ENCODE data around the gene PTH1R.
A peak's percentile ranks its signal among the peaks of the same experiment; 100 is the strongest.
"Not testable (repeated sequence)": the region's sequence is repeated elsewhere in the genome, so short reads cannot be mapped to it uniquely, and the experiment has no call there.

The PTH1R gene

DNA sequence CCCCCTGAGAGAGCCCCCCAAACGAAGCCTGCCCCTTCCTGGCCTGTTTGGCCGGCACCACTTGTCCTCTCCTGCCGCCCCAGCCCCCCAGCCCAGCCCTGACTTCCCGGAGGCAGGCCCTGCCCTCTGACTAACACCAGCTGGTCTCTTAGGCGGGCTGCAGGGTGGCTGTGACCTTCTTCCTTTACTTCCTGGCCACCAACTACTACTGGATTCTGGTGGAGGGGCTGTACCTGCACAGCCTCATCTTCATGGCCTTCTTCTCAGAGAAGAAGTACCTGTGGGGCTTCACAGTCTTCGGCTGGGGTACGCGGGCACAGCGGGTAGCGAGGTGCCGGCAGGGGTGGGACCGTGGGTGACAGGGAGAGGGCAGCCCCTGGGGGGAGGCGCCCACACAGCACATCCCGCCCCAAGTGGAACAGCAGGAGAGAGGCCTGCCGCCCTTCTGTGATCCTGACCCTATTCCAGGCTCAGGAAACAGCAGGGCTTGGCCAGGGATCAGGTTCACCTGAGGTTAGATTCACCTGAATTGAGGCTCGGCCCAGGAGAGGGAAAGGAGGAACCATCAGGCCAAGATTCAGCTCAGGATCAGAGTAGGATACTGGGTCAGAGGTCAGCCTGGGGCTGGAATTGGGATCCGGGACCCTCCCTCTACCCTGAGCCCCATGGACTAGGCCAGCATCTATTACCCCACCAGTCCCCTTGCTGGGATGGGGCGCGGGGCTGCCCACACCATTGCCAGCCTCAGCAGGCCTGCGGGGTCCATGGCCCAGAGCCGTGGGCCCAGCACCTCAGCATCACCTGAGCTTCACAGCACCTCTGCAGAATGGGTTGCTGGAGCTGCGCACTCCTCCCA lies 21.9 kb downstream of the PTH1R start:
- DNase-seq (ENCODE audit: low read depth, low spot score), result no peak

DNA sequence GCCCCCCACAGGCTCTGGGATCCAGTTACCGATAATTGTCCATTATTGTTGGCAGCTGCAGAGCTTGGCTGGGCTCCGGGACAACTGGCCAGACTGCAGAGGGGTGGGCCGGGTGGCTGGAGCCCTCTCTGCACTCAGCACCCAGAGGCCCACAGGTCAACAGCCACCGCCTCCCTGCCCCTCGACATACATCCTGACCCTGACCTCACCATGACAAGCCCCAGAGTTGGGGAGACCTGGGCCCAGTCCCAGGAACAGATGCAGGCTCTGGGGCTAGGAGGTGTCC lies 22.4 kb downstream of the PTH1R start:
- no peak for DNase-seq (ENCODE audit: low read depth, low spot score)

GRCh38 chr3:46900356-46900755 lies 22.8 kb downstream of the PTH1R start:
- DNase-seq (ENCODE audit: low read depth, low spot score), result no peak

- DNase-seq (ENCODE audit: low read depth, low spot score), result no peak
Measured at GRCh38 chr3:46901061-46901460, 23.5 kb downstream of the PTH1R start.

DNA sequence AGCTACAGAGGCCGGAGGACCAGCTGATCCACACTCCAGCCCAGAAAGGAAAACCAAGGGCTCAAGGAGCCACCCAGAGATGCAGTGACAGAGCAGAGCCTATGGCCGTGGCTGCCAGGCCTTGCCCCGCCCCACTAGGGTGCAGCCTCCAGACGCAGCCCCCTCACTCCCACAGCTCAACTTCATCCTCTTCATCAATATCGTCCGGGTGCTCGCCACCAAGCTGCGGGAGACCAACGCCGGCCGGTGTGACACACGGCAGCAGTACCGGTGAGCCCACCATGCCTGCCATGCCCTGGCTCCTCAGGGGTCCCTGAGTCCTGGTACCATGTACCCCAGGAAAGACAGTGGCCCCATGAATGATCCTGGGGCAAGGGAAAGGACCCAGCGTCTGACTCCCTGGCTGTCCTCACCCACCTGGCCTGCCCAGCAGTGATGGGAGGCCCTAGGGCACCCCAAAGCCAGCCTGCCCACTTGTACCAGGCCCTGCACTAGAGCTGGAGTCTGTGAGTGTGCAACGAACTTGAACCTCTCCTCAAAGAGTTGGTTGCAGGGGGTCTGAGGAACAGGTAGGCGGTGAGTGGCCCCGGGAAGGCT lies 24.2 kb downstream of the PTH1R start:
- no peak for DNase-seq (ENCODE audit: low read depth, low spot score)

GRCh38 chr3:46902188-46902631 lies 24.7 kb downstream of the PTH1R start:
- DNase-seq (ENCODE audit: low read depth, low spot score), result no peak

DNA sequence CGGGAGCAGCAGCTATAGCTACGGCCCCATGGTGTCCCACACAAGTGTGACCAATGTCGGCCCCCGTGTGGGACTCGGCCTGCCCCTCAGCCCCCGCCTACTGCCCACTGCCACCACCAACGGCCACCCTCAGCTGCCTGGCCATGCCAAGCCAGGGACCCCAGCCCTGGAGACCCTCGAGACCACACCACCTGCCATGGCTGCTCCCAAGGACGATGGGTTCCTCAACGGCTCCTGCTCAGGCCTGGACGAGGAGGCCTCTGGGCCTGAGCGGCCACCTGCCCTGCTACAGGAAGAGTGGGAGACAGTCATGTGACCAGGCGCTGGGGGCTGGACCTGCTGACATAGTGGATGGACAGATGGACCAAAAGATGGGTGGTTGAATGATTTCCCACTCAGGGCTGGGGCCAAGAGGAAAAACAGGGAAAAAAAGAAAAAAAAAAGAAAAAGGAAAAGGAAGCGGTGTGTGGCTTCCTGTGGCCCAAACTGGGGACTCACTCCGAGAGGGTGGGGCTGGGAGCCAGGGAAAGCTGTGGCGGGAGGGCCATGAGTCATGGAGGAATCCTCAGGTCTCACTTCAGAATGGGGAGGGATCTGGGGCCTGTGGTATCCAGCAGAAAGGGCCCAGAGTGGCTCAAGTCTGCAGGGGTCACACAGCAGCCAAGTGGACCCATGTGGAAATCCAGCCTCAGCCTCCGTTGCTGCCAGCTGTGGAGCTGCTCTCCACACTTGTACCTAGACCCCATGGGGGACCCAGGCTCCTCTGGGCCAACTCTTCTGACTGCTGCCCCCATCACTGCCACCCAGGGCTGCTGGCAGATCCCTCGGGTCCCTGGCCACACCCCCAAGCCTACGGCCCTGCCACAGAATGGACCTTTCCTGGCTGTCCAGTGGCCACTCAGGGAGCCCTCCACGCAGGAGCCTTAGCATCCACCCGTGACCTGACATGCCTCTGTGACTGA lies 26.1 kb downstream of the PTH1R start:
- DNase-seq (ENCODE audit: low read depth, low spot score), result no peak

GRCh38 chr3:46904303-46905212 lies 27.0 kb downstream of the PTH1R start:
- DNase-seq (ENCODE audit: low read depth, low spot score), result no peak

DNA sequence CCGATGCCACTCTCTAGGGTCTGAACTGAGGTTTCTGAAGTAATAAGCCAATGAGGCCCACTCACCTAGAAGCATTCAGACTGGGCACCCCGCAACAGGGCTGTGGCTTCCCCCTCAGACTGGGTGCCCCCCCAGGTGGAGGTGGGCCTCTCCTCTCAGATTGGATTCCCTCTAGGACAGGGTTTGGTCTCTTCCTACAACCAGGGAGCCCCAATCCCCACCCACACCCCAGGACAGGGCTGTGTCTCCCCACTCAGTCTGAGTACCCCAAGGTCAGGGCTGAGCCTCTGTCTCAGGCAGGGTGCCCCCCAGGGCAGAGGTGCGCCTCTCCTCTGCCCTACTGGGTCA lies 27.7 kb downstream of the PTH1R start:
- no peak for DNase-seq (ENCODE audit: low read depth, low spot score)

- no peak for DNase-seq (ENCODE audit: low read depth, low spot score)
Measured at GRCh38 chr3:46905661-46906451, 28.3 kb downstream of the PTH1R start.

- DNase-seq (ENCODE audit: low read depth, low spot score), result no peak
Measured at GRCh38 chr3:46906471-46907058, 29.0 kb downstream of the PTH1R start.

- no peak for DNase-seq (ENCODE audit: low read depth, low spot score)
Measured at GRCh38 chr3:46907271-46907670, 29.8 kb downstream of the PTH1R start.

GRCh38 chr3:46907960-46908293 lies 30.4 kb downstream of the PTH1R start:
- no peak for DNase-seq (ENCODE audit: low read depth, low spot score)

DNA sequence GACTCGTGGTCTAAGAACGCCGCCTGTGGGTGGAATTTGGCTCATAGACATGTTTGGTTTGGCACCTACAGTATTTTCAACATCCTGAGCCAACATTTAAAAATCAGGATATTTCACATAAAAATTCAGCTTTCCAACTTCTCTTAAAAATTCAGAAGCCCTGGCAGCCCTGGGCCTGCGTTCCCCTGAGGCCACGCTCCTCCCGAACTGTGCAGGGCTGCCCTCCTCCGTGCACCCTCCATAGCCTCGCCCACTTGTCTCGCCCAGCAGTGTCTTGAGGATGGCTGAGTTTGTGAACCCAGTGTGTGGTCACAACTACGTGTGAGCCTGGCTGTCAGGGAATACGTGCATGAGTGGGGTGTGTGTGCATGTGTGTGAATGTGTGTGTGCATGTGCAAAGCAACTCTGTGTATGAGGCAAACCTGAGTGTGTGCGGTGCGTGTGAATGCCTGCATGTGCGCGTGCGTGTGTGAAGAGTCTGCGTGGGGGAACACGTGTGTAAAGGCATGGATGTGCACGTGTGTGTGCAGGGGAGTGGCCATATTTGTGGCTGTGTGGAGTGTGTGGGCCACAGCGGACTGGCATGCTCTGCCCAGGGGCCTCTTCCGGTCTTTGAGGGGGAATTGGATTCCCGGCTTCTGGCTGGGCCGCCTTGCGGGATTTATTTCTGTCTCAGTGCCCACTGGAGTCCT lies 30.9 kb downstream of the PTH1R start:
- no peak for DNase-seq (ENCODE audit: low read depth, low spot score)

GRCh38 chr3:46908986-46909534 lies 31.5 kb downstream of the PTH1R start:
- no peak for DNase-seq (ENCODE audit: low read depth, low spot score)

DNA sequence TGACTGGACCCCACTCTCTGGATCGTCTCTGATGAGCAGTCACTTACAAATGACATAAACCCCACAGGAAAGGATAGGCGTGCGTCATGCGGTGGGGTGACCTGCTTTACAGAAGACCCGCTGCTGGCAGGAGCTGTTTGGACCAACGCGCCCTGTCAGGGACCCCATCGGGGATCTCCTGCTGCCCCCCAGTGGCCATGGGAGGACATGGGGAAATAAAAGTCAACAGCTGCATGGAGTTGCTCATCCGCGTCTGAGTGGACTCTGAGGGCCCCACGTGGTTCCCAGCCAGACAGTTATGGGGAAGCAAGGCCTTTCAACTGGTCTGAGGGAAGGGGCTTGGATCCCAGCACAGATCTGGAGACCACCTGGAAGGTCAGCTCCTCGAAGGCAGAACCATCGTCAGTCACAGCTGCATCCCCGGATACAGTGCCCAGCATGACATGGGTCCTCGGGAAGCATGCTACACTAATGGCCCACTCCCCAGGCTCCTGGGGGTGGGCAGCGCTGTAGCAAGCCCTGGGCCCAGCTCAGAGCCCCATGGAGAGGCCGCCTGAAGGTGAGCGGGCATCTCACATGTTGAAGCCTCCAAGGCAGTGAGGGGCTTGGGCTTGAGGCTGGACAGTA lies 32.1 kb downstream of the PTH1R start:
- DNase-seq (ENCODE audit: low read depth, low spot score), result peak; percentile 63

DNA sequence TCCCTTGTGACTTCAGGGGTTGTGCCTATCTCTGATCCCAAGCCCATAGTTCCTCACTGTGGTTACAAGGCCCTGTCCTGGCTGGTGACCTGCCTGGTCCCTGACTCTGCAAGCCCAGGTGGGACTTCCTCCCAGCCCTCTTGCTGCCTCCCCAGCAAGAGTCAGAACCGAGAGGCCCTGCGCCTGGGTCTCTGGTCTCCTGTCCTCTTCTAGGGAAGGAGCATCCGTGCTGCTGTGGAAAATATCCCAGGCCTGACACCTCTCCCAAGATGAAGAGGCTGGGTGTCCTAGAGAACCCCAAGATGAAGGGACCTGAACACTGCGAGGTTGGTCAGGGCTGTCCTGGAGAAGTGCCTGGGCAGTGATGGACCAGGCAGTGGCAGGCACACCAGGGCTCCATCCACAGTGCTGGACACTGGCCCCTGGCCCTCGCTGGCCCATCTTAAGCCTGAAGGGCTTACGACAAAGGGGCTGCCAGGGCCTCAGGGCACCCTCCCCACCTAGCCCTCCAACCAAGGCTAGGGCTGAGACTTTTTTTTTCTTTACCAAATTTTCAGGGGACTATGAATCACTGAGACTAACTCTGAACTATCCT lies 32.7 kb downstream of the PTH1R start:
- no peak for DNase-seq (ENCODE audit: low read depth, low spot score)

DNA sequence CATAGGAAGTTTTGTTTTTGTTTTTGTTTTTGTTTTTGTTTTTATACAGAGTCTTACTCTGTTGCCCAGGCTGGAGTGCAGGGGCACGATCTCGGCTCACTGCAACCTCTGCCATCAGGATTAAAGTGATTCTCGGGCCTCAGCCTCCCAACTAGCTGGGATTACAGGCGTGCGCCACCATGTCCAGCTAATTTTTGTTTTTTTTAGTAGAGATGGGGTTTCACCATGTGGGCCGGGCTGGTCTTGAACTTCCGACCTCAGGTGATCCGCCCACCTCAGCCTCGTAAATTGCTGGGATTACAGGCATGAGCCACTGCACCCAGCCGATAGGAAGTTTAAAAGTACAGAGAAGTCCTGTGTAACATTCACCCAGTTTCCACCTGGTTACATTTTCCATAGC lies 33.4 kb downstream of the PTH1R start:
- not testable (repeated sequence) for DNase-seq (ENCODE audit: low read depth, low spot score)

DNA sequence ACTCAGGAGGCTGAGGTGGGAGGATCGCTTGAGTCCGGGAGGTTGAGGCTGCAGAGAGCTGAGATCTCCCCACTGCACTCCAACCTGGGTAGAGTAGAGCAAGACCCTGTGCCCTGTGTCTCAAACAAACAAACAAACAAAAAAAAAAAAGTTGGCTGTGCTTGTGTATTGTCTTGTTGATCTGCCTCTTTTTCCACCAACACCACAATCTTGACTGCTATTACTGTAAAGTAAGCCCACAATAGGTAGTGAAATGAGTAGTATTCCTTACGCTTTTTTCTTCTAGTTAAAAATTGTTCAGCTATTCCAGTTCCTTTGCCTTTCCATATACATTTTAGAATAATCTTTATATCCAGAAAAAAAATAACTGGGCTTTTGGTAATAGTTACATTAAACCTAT lies 35.5 kb downstream of the PTH1R start:
- DNase-seq (ENCODE audit: low read depth, low spot score), result no peak

All from smooth muscle cell of the brain vasculature (primary cell).